ENCODE measurements around the gene CLCN2. TPM values are rescaled to one million over a fixed set of nuclear protein-coding genes. Genes with fewer than 3 reads are reported as not detected.

The CLCN2 gene
- total RNA-seq, 1 donor = 0.63 TPM

Other genes with a start within 250 kb of the CLCN2 start
- 41.0 TPM for gene EIF2B5, start 226.2 kb downstream of the CLCN2 start, total RNA-seq
- 18.3 TPM for gene DVL3, start 206.2 kb downstream of the CLCN2 start, total RNA-seq
- gene AP2M1, start 186.8 kb downstream of the CLCN2 start, total RNA-seq = 167 TPM
- 39.7 TPM for gene ABCF3, start 175.4 kb downstream of the CLCN2 start, total RNA-seq
- under 0.01 TPM for gene VWA5B2, start 132.0 kb downstream of the CLCN2 start, total RNA-seq
- gene ALG3, start 112.6 kb downstream of the CLCN2 start, total RNA-seq = 14.0 TPM
- 0.52 TPM for gene EEF1AKMT4, start 111.9 kb downstream of the CLCN2 start, total RNA-seq
- not detected for gene CAMK2N2, start 100.1 kb downstream of the CLCN2 start, total RNA-seq
- not detected for gene ECE2, start 85.6 kb downstream of the CLCN2 start, total RNA-seq
- gene PSMD2, start 62.4 kb downstream of the CLCN2 start, total RNA-seq = 119 TPM
- gene EIF4G1, start 47.0 kb downstream of the CLCN2 start, total RNA-seq = 114 TPM
- gene FAM131A, start 24.0 kb downstream of the CLCN2 start, total RNA-seq = 5.7 TPM
- gene POLR2H, start 105 bp upstream of the CLCN2 start, total RNA-seq = 19.0 TPM
- gene THPO, start 16.6 kb upstream of the CLCN2 start, total RNA-seq = not detected
- 0.31 TPM for gene CHRD, start 18.4 kb upstream of the CLCN2 start, total RNA-seq
- 1.6 TPM for gene EPHB3, start 200.2 kb upstream of the CLCN2 start, total RNA-seq

All from mononuclear cell (primary cell).